Measurements from ENCODE around the gene SUSD6.

Gene SUSD6

DNA sequence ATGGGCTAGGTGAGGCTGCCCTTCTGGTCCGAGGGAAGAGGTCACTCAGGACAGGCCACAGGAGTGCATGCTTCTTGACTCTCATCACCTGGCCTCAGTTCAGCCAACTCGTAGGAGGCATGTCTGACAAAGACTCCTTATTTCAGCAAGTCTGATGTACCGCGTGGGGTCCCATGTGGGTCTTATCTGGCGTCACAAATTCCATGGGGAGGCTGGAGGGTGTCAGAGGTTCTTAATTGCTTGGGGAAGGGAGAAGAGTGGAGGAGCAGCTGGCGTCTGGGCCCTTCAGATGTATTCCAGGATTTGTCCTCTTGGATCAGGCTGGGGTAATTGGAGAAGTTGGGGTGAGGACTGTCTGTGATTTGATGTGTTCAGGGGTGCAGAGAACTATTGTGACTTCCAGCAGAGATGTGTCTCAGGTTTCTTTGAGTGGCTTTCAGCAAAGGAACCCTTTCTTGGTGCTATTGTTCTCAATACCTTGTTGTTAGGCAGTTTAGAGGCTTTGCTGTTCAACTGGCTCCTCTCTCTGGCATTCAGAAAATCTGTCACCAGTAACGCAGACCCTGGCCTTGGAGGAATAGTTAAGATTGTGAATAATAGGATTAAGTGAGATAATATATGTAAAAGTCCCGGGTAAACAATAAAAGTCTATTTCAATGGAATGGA, 60.1 kb downstream of the SUSD6 start:
- no peak for DNase-seq (ENCODE audit: low read depth in 4 of 4, low spot score in 1 of 4)

- DNase-seq (ENCODE audit: low read depth in 4 of 4, low spot score in 1 of 4): no peak
Observed at GRCh38 chr14:69672356-69672755, 61.0 kb downstream of the SUSD6 start.

DNA sequence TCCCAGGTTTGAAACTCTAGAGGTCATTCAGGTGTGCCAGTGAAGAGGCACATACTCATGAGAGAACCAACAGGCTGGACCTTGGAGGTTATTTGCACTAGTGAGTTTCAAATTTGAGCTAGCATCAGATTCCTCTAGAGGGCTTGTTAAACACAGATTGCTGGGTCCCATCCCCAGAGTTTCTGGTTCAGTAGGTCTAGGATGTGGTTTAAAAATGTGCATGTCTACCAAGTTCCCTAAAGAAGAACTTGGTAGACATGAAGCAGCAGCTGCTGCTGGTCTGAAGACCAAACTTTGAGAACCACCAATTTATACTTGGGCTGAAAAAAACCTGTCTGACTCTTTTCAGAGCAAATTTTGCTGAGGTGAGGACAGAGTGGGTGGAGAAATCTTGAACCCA, 61.7 kb downstream of the SUSD6 start:
- no peak for DNase-seq (ENCODE audit: low read depth in 4 of 4, low spot score in 1 of 4)

DNA sequence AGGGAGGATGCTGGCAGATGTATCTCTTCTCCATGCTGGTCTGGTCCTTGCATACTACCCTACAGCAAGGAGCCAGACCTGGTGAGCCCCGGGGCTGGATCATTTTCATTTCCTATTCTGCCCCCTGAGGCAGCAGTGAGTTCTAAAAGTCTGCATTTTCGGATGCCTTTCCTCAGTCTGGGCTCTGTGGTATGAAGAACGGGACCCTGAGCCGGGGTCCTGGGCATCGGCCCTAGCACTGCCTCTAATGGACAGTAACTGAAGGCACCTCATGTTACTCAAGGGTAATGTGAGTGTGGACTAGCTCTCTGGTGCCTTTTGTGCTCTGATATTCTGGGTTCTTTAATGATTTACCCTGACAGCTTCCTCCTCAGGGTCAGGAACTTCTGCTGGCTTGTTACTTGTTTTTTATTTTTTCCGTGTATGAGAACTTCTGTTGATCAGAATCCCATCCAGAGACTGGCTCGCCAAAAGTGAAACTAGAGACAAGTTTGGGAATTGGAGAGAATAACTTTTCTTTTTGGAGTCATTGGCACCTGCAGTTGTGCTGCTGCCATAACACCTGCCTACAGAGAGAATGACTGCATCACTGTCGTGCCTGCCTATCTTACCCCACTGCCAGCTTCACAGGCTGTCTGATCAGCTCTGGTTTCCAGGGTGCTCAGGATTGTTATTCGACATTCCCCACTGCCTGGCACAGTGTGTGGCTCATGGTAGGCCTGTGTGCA, 62.3 kb downstream of the SUSD6 start:
- DNase-seq (ENCODE audit: low read depth in 4 of 4, low spot score in 1 of 4): no peak

DNA sequence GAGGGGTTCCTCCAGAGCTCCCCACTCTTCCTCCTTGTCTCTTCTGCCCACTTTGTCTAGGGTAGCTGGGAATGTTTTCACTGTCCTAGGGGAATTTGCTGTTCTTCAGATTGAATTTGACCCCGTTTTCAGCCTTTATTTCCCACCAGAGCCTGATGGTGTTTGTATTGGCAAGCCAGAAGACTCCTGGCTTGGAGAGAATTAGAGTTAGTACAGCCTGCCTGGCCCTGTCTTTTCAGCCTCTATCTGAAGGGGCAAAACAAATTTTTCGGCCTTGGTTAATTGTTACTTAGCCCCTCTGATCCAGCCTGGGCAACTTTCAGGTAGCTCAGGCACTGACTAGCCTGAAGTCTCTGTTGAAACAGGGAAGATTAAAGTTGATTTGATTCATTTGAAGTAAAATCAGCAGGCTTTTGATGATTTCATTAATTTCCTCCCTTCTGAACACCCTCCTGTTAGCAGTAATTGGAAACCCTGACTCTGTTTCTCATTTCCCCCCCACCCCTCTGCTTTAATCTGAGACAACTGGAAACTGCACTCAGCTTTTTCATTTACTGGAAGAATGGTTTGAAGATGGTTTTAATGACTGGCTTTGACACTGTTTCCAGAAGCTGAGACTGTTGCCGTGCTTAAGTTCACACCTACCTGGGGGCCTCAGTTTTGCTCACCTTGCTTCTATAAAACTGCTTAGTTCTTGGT, 63.3 kb downstream of the SUSD6 start:
- DNase-seq (ENCODE audit: low read depth in 4 of 4, low spot score in 1 of 4): no peak

- no peak for DNase-seq (ENCODE audit: low read depth in 4 of 4, low spot score in 1 of 4)
Observed at GRCh38 chr14:69675245-69675583, 63.8 kb downstream of the SUSD6 start.

DNA sequence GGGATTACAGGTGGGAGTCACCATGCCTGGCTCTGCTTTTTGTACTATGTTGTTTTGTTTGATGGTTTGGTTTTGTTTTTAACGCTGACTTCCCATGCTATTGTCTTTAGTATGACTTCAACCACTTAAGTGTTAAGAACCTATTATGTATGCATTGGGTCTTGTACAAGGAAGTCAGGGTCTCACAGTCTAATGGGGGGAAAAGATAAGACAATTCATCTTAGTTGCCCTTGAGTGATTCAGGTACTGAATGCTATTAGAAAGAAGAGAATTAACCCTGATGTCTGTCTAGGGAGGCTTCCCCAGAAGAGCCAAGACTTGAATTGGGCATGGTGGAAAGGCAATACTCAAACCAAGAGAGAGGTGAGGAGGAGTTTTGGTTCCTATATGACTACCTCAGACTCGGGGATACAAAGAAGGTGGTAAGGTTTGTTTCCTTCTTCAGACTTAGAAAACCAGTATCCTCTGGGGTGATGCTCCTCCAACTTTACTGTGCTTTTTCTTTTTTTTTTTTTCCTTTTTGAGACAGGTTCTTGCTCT, 64.6 kb downstream of the SUSD6 start:
- no peak for DNase-seq (ENCODE audit: low read depth in 4 of 4, low spot score in 1 of 4)

DNA sequence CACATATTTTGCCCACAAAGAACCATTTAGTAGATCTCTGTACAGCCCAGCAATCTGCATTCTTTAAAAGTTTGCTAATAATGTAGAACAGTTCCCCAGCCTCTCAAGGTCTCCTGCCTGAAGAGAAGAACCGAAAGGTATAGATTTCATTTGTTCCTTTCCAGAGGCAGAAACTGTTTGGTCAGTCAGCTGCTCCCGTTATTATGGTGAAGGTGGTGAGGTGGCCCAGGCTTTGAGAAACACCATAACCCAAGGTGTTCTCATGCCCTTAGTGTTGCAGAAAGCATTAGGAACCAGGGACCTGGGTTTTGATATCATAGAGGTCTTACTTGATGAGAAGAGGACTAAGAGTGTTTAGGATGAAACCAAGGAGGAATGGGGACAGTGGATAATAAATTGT, 65.3 kb downstream of the SUSD6 start:
- no peak for DNase-seq (ENCODE audit: low read depth in 4 of 4, low spot score in 1 of 4)

- no peak for DNase-seq (ENCODE audit: low read depth in 4 of 4, low spot score in 1 of 4)
Observed at GRCh38 chr14:69680297-69680696, 68.9 kb downstream of the SUSD6 start.

GRCh38 chr14:69682136-69682535, 70.7 kb downstream of the SUSD6 start:
- DNase-seq (ENCODE audit: low read depth in 4 of 4, low spot score in 1 of 4): no peak

- DNase-seq (ENCODE audit: low read depth in 4 of 4, low spot score in 1 of 4): no peak
Observed at GRCh38 chr14:69682621-69683263, 71.3 kb downstream of the SUSD6 start.

DNA sequence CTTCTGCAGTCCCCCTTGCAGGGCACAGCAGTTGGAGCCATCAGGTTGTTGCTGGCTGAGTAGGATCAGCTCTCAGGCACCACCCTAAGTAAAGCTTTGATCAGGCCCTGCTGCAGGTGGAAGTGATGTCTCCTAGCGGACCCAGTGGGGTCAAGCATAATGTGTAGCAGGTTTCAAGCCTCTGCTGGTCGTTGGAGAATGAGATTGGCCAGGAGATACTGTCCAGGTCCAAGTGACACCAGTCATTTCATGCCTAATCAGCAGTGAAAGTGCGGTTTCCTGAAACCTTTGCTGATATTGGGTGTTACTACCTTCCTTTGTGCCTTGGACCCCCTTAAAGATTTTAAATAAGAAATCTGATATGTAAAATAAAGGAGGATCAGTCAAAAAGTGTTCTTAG, 72.6 kb downstream of the SUSD6 start:
- DNase-seq (ENCODE audit: low read depth in 4 of 4, low spot score in 1 of 4): no peak

DNA sequence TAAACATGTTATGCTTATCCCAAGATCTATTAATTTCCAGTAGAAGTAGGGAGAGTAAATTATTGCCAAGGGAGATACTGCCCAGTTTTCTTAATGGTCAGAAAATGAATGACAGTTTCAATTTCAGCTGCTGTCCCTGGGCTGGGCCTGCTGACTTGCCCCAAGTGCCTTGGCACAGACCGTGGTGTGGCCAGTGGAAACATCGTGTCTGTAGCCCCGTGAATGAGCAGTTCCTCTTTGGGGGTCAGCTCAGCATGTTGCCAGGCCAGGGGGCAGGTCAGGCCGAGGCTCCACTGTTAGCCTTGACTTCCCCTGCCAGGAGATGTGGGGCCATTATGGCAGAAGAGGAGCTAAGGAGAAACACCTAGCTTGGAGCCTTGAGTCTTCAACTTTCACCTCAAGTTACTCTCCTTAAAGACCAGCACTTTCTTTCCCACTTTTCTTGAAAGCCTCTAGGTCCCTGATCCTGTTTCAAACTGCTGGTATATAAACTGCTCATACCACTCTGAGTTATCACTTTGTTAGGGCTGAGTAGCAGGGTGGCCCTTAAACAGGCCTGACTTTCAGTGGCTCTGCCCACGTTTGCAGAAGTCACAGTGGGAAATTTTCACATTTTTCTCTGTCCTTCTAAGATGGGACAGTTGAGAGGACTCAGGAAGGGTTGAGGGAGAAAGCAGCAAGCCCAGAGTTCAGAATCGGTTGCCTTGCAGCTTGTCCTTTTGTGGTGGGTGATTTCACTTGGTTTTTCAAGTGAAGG, 73.2 kb downstream of the SUSD6 start:
- no peak for DNase-seq (ENCODE audit: low read depth in 4 of 4, low spot score in 1 of 4)

GRCh38 chr14:69685218-69685616, 73.8 kb downstream of the SUSD6 start:
- DNase-seq (ENCODE audit: low read depth in 4 of 4, low spot score in 1 of 4): peak; percentile 38 to 65 (median 56)

- DNase-seq (ENCODE audit: low read depth in 4 of 4, low spot score in 1 of 4): no peak
Observed at GRCh38 chr14:69685716-69686115, 74.3 kb downstream of the SUSD6 start.

- DNase-seq (ENCODE audit: low read depth in 4 of 4, low spot score in 1 of 4): no peak
Observed at GRCh38 chr14:69687606-69688298, 76.4 kb downstream of the SUSD6 start.

- no peak for DNase-seq (ENCODE audit: low read depth in 4 of 4, low spot score in 1 of 4)
Observed at GRCh38 chr14:69688299-69688649, 76.9 kb downstream of the SUSD6 start.

DNA sequence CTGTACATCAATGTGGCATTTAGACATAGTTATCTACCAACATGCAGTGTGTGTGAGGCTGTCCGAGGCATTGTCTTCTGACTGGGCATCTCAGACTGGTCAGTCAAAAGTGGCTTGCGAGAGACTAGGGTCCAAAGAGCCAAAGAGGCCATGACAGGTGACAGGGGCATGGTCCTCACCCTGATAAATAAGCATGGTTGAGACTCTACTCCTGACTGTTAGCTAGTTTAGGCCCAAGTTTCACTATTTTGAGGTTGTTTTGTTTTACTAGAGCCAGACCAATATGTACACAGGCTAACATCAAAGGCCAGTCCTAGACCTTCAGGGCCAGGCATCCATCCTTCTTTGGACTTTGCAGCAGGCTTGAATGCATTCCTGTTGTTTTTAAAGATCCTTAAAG, 78.6 kb downstream of the SUSD6 start:
- DNase-seq (ENCODE audit: low read depth in 4 of 4, low spot score in 1 of 4): no peak

- no peak for DNase-seq (ENCODE audit: low read depth in 4 of 4, low spot score in 1 of 4)
Observed at GRCh38 chr14:69692594-69692993, 81.2 kb downstream of the SUSD6 start.

DNA sequence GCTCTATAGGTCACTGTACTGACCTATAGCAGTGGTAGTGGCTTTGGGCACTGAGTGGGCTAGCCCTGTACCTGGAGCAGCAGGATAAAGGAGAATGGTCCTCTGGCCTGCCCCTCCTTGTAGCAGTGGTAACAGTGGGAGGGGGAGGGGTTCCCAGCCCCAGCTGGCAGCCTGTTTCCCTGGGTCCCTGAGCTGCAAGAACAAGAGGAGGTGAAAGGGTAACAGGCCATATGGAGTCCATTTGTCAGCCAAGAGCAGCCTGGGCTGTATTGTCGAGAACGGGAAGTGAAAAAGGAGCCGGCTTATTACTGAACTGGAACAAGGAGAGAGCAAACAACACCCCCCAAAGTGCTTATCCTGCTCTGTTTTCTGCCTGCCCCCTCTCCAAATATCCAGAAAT, 81.7 kb downstream of the SUSD6 start:
- DNase-seq (ENCODE audit: low read depth in 4 of 4, low spot score in 1 of 4): no peak

Data from stimulated activated CD4-positive, alpha-beta T cell treated with anti-CD3 and anti-CD28 coated beads, Interleukin-1b, Interleukin-23, amount 100 ng/mL, for 24 hours (primary cell).